HG02642 (cell line): ENCODE data around the gene STK32B.

Source experiments
- ATAC-seq: cut with Tn5 transposase; IDR thresholded peaks from one replicate; pipeline ENCODE4 v1.9.1; 2021; ENCODE audit warnings: mild to moderate bottlenecking; ENCODE audit not compliant: unreplicated experiment, poor library complexity

STK32B gene

GRCh38 chr4:5198656-5199541, 147.6 kb downstream of the STK32B start:
- ATAC-seq: no peak

DNA sequence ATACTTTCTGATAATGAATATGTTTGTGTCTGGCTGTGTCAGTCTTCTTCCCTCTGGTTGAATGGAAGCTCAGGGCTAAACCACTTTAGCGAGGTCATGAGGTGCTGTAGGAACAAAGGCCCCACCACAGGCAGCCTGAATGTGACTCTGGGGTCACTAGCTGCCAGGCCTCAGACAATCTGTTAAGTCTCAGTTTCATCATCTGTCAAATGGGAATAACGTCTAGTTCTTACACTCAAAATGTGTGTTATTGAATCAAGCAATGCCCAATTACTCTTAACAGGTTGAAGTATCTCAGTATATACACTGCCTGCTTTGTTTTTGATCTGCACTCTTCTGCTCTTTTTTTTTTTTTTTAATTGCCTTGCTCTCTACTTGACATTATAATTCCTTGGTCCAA, 148.6 kb downstream of the STK32B start:
- no peak for ATAC-seq

DNA sequence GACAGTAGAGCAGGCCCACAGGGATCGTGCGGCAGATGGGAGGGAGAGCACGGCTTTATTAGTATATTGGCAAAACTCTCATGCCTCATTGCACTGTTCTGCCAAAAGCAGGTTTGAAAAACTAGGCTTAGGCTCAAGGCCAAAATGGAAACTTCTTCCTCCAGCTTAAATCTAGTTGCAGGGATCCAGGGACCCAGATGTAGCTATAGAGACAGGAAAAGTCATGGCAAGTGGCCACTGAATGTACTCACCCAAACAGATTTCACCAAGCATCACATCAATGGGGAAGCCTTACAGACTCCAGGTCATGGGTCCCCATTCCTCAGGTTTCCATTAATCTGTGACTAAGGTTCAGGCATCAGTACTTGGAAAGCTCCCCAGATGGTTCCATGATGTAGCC, 149.2 kb downstream of the STK32B start:
- no peak for ATAC-seq

GRCh38 chr4:5203309-5203992, 152.2 kb downstream of the STK32B start:
- no peak for ATAC-seq

- ATAC-seq: no peak
These were observed 152.7 kb downstream of the STK32B start for GRCh38 chr4:5203993-5204310.

GRCh38 chr4:5204781-5205180, 153.5 kb downstream of the STK32B start:
- ATAC-seq: no peak

DNA sequence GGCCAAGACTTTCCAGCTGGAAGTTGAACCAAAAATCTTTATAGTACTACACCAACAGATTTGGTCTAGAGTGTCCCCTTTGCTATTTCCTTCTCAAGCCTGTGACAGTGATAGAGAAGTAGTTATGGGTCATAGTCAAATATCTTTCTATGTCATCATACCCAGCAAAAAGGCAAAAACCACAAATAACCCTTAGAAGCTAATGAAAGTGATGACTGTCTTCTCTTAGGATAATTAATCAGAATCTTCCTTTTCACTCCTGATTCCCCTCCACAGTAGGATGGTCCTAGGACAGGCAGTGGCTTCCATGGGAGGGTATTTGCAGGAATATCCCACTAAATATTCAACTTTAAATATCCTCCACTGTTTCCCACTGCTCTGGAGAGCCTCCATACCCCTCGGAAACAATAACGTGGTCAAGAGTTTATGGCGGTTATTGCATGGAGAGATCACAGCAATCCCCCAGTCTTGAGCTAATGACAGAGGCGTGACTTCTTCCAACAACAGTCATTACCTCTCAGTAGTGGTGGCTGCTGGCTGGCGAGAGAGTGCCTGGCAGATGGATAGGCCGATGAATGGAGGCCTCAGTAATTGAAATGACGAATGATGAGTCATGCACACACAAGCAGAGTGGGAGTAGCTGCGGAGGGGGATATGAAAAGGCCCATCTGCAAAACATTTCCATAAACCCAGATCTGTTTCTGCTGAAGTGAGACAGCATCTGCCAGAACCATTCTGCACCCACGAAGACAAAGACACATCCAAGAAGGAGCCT, 154.9 kb downstream of the STK32B start:
- ATAC-seq: no peak

- no peak for ATAC-seq
These were observed 158.6 kb downstream of the STK32B start for GRCh38 chr4:5209862-5210261.

- no peak for ATAC-seq
These were observed 160.1 kb downstream of the STK32B start for GRCh38 chr4:5211282-5211839.

DNA sequence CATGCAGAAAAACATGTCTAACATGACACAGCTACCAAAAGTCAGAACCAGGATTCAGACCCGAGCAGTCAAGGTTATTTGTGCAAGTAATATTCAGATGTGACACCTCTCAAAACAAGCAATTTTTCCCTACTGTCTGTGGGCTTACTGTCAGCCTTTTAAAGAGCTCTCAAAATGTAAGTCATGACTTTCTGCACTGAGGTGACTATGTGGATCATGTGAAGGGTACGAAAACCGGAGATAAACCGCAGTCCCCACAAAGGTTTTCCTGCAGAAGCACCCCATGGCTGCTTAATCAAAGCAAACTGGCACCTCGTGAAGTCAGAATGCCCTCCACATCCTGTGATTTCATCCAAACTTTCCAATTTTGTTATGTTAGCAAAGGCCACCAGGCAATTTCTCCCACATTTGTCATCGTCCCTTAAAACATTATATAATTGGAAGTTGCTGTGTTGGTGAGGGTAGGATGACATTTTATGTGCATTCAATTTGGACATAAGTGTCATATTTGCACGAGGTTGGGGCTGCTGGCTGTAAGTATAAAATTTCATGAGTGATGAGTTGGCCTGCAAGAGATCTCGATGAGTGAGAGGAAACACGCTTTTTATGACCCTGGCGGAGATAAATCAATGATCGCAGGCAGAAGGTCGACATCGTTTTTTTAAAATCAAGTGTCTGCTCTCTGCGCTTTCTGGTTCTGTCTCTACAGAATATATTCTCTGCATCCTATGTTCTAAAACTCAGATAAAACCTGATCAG, 161.2 kb downstream of the STK32B start:
- ATAC-seq: no peak

DNA sequence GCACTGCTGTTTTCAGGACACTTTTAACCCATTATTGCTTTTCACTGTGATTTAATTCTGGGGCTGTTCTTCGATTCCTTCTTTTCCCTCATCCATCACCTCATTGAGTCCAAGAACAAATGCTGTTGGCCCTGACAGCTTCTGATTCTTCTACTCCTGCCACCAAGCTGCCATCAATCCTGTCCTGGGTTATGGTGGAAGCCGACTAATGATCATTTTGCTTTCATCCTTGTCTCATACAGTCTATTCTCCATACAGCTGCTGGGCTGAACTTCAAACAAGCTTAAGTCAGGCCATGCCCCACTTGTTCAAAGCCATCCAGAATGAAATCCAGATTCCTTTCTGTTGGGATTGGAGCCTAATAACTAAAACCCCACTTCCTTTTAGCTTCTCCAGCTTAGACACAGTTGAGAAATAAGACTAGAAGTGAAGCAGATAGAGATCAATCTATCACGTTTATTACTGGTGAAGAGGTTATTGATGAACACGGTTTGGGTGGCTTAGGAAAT, 161.9 kb downstream of the STK32B start:
- ATAC-seq: no peak

DNA sequence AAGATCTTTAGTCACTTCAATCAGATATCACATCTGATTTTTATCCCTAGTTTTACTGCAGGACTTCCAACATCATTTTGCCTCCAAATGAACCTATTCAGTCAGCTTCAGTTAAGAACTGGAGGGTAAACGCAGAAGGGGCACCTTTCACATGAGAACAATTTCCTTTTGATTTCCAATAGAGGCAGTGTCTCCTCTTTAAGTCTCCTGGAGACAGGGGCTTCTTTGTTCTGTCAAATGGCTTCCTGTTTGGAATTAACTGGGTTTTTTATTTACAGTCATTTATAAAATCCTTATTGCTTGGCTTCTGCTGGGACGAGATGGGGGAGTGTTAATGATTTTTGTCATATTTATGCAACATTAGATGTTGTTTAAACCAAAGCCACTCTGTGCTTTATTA, 164.0 kb downstream of the STK32B start:
- no peak for ATAC-seq

DNA sequence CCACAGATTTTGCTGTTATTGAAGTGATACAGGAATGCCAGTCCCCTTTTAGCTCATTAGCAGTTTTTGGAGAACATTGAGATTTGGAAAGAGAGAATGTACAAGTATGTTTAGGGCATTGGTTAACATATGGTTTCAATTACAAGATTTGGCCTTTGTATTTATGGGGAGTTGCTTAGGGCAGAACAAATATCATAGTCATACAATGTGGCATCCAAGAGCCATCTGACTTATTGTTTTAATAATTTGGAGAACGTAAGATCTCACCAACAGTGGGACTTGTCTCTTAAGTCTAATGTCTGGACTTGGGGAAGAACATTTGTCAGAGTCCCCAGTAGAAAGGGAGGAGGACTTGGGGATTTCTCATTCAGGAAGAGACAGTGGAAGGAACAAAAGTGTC, 166.1 kb downstream of the STK32B start:
- no peak for ATAC-seq

GRCh38 chr4:5218376-5219069, 167.2 kb downstream of the STK32B start:
- ATAC-seq: no peak

GRCh38 chr4:5220028-5220427, 168.7 kb downstream of the STK32B start:
- no peak for ATAC-seq

- no peak for ATAC-seq
These were observed 170.8 kb downstream of the STK32B start for GRCh38 chr4:5222047-5222446.

GRCh38 chr4:5222951-5223350, 171.7 kb downstream of the STK32B start:
- ATAC-seq: no peak

GRCh38 chr4:5224340-5224739, 173.1 kb downstream of the STK32B start:
- no peak for ATAC-seq

DNA sequence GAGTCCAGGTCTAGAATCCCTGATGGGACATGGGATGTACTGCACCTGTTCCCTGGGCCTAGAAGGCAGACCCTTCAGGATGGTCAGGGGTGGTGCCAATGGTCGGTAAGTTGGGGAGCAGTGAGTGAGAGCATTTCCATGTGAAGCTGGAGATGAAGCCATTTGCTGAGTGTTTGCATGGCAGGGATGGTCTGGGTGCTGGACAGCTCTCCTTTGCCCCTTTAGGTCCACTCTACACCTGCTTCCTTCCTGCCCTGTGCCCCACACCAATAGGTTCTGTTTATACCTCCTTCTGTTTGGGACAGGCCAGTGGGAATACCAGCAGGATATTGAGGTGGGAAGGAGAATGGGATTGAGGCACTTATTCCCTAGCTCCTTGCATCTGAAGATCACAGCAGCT, 181.3 kb downstream of the STK32B start:
- no peak for ATAC-seq
